KOPT-K1 (cell line): Measurements from ENCODE around the gene TRERF1.
"Not testable (repeated sequence)": the region's sequence is repeated elsewhere in the genome, so short reads cannot be mapped to it uniquely, and the experiment has no call there.

ENCODE experiments used
- H3K27ac ChIP-seq: fragments of 200-600 bp; sonication (generic); 2 replicates; pipeline ENCODE4 v1.5.1; 2016; ENCODE audit warnings: antibody characterized with exemption, mild to moderate bottlenecking, low read depth, low read length; ENCODE audit not compliant: poor library complexity, severe bottlenecking
- H3K36me3 ChIP-seq: fragments of 200-600 bp; sonication (generic); 2 replicates; pipeline ENCODE4 v1.5.1; 2017; ENCODE audit warnings: antibody characterized with exemption, mild to moderate bottlenecking, low read length, moderate library complexity; ENCODE audit not compliant: insufficient read depth
- H3K9me3 ChIP-seq: fragments of 200-600 bp; sonication (generic); 2 replicates; pipeline ENCODE4 v1.5.1; 2017; ENCODE audit warnings: antibody characterized with exemption, low read length, mild to moderate bottlenecking; ENCODE audit not compliant: insufficient read depth, poor library complexity, severe bottlenecking

The TRERF1 gene

DNA sequence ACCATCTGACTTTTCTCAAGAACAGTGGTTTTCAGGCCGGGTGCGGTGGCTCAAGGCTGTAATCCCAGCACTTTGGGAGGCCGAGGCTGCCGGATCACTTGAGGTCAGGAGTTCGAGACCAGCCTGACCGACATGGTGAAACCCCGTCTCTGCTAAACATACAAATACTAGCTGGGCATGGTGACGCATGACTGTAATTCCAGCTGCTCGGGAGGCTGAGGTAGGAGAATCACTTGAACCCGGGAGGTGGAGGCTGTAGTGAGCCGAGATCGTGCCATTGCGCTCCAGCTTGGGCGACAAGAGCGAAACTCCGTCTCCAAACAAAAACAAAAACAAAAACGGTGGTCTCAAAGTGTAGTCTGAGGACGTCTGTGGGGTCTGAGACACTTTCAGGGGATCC, 235.2 kb downstream of the TRERF1 start:
- H3K9me3 ChIP-seq, H3K27ac ChIP-seq: not testable (repeated sequence)
- H3K36me3 ChIP-seq = peaks cover 32% of the 10 kb centered on the region

GRCh38 chr6:42212442-42212841, 239.3 kb downstream of the TRERF1 start:
- Histone ChIP-seq H3K36me3 (peaks cover 68% of the 10 kb centered on the region), H3K9me3 (no peaks in the 10 kb centered on the region), H3K27ac (no peak overlapping the region)

GRCh38 chr6:42211726-42212125, 240.0 kb downstream of the TRERF1 start:
- no peak overlapping the region for H3K27ac ChIP-seq
- H3K36me3 ChIP-seq = peaks cover 71% of the 10 kb centered on the region
- no peaks in the 10 kb centered on the region for H3K9me3 ChIP-seq

GRCh38 chr6:42210551-42210950, 241.2 kb downstream of the TRERF1 start:
- Histone ChIP-seq H3K27ac (no peak overlapping the region), H3K36me3 (peaks cover 81% of the 10 kb centered on the region), H3K9me3 (no peaks in the 10 kb centered on the region)

DNA sequence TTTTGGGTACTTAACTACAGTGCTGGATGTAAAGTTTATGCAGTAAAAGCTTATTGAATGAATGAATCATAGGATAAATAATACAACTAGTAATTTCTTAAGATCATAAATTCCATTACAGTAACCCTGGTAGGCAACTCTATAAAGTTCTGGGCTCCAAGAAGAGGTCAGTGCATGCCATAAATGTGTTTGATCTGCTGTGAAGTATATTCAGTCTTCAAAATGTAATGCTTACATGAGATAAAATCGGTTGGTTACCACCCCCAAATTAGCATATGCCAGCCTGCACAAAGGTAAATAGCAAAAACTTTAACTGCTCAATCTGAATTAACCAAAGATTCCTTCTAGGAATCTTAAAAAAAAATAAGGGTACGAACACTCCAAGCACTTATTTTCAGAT, 244.2 kb downstream of the TRERF1 start:
- peaks cover 87% of the 10 kb centered on the region for H3K36me3 ChIP-seq

GRCh38 chr6:42204768-42205282, 246.9 kb downstream of the TRERF1 start:
- no peak overlapping the region for H3K27ac ChIP-seq
- H3K36me3 ChIP-seq = peaks cover 65% of the 10 kb centered on the region
- H3K9me3 ChIP-seq = no peaks in the 10 kb centered on the region

More for the DNA sequence above, 244.2 kb downstream of the TRERF1 start:
- H3K9me3 ChIP-seq, H3K27ac ChIP-seq: not testable (repeated sequence)

- H3K36me3 ChIP-seq = peaks cover 48% of the 10 kb centered on the region
- no peaks in the 10 kb centered on the region for H3K9me3 ChIP-seq
- no peak overlapping the region for H3K27ac ChIP-seq
Measured at GRCh38 chr6:42203183-42203582, 248.5 kb downstream of the TRERF1 start.

DNA sequence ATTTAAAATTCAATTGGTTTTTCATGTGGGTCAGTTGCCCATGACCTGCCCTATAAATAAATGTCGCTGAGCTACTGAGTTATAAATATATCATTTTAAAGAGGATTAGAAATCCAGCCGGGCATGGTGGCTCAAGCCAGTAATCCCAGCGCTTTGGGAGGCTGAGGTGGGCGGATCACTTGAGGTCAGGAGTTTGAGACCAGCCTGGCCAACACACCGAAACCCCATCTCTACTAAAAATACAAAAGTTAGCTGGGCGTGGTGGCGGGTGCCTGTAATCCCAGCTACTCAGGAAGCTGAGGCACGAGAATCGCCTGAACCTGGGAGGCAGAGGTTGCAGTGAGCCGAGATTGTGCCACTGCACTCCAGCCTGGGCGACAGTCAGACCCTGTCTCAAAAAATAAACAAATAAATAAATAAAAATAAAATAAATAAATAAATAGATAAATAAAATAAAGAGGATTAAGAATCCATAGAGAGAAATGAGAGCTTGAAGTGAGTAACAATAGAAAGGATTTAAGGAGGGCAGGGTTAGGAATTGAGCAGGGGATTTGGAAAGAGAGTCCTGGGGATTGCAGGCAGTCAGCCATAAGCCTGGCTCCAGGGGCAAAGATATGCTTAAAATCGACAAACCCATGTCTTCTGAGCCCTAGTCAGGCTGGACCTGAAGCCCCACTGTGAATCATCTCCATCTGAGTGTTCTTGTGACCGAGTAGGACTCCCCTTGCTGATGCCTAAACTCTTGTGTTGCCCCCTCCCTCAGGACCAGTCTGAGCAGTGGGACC, 249.4 kb downstream of the TRERF1 start:
- H3K27ac ChIP-seq, H3K9me3 ChIP-seq: not testable (repeated sequence)
- H3K36me3 ChIP-seq = peaks cover 44% of the 10 kb centered on the region

DNA sequence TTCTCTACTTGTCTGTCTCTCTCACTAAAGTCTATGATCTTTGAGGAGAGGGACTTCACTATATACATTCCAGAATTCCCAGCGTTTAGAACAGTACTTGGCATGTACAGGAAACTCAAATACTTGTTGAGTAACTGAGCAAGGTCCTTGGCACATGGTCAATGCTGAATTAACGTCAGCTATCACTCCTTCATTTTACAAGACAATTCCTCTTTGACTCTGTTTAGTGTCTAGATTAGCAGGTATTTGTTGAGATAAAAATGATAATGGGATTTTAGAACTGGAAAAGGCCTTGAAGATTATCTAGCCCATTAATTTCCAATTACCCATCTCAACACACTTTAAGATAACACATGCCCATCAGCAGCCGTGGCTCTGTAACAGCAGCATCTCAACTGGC, 250.3 kb downstream of the TRERF1 start:
- Histone ChIP-seq H3K9me3 (no peaks in the 10 kb centered on the region), H3K36me3 (peaks cover 38% of the 10 kb centered on the region), H3K27ac (no peak overlapping the region)

DNA sequence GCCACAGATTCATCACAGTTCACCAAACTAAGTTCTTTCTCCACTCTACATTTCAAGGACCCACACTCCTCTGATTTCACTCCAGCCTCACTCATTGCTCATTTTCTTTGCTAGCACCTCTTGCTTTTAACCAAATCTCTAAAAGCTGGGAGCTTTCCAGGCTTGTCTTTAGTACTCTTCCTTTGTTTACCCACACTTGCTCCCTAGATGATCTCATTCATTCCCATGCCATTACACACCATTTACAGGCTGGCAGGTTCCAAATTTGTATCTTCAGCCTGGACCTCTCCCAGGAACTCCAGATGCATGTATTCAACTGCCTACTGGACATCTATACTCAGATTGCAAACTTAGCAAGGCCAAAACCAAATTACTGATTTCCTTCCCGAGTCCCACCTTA, 251.7 kb downstream of the TRERF1 start:
- H3K27ac ChIP-seq = no peak overlapping the region
- peaks cover 26% of the 10 kb centered on the region for H3K36me3 ChIP-seq
- no peaks in the 10 kb centered on the region for H3K9me3 ChIP-seq

DNA sequence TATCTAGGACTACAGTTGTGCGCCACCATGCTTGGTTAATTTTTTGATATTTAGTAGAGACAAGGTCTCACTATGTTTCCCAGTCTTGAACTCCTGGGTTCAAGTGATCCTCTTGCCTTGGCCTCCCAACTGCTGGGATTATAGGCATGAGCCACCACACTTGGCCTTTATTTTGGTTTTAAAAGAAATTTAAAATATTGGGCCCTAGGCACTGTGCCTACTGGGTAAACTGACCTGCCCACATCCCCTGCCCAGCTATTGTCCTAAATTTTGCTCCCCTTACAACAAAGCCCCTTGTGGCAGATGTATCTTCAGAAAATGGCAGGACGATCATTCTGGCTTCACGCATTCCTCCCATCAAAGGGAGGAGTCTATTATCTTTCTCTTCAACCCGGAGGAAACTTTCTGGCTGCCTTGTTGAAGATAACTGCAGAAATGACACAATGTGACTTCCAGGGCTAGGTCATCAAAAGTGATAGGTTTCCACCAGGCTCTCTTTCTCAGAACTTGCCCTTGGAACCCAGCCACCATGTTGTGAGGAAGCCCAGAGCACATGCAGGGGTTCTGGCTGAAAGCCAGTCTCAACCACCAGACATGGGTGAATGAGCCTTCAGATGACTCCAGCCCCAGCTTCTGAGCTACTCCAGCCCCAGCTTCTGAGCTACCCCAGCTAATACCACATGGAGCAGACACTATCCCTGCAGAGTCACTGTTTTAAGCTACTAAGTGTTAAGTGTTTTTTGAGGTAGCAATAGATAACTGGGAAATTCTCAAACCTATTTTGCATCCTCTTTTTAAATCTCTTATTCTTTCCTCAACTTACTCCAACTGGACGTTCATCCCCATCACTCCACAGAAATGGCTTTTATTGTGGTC, 252.4 kb downstream of the TRERF1 start:
- H3K9me3 ChIP-seq = no peaks in the 10 kb centered on the region
- peaks cover 19% of the 10 kb centered on the region for H3K36me3 ChIP-seq
- no peak overlapping the region for H3K27ac ChIP-seq

- Histone ChIP-seq H3K36me3 (peaks cover 4% of the 10 kb centered on the region; the same call in 1 of the 2 replicates), H3K9me3 (no peaks in the 10 kb centered on the region), H3K27ac (no peak overlapping the region)
Measured at GRCh38 chr6:42197555-42198362, 254.0 kb downstream of the TRERF1 start.

DNA sequence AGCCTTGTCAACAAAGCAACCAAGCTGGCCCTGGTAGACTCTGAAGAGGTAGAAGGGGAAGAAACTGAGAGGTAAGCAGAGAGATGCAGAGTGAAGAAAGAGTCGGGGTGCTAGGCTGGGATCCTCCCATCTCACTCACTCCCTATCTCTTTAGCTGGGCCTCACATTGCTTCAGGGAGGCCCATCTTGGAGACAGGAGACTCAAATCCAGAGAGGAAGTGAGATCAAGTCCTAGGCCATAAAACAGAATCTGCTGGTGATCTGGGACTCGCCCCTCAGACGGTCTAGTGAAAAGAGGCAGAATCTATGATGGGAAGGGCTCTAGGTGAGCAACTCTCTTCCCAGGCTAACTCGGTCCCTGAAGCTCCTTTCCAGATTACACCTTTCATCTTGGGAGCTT, 256.3 kb downstream of the TRERF1 start:
- H3K9me3 ChIP-seq = no peaks in the 10 kb centered on the region
- H3K36me3 ChIP-seq = no peaks in the 10 kb centered on the region
- H3K27ac ChIP-seq = no peak overlapping the region

DNA sequence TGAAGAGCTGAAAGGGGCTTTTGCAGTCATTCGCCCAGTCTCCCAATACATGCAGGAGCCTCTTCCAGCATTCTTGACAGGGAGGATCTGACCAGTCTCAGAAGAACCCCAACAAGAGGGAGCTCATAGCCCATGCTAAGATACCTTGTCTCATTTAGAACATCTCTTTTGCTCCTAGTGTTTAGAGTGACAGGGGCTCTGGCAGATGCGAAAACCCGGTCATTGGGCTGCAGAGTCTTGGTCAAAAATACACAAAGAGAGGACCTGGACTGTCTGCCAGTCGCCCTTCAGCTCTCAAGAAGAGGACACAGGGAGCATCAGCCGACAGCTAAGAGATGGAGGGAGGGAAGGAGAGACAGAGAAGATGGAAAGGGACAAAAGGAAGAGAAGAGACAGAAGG, 257.7 kb downstream of the TRERF1 start:
- Histone ChIP-seq H3K9me3 (no peaks in the 10 kb centered on the region), H3K36me3 (no peaks in the 10 kb centered on the region), H3K27ac (no peak overlapping the region)

DNA sequence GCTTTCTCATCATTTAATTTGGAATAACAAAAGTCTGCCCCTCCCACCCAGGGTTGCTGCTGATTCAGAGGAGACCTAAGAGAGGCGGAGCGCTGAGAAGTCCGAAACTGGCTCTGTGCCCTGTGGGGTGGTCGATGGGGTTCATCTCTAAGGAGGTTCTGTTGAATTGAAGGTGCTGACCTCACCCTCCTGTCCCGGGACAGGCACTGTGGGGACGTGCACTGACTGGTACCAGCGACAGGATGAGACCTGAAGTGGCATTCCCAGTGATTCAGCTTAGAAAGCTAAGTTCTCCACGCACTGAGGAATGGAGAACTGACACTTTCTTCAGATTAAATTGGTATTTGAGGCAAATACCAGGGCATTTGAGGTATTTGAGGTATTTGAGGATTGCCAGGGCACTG, 258.2 kb downstream of the TRERF1 start:
- H3K36me3 ChIP-seq = no peaks in the 10 kb centered on the region
- no peak overlapping the region for H3K27ac ChIP-seq
- no peaks in the 10 kb centered on the region for H3K9me3 ChIP-seq
